GM23248 (cell line): ENCODE measurements around the gene LRIG3. TPM values are rescaled to one million over a fixed set of nuclear protein-coding genes. Genes with fewer than 3 reads are reported as not detected.

Experiments
- DNase-seq: peaks from one replicate; pipeline ENCODE4 v3.0.0-alpha.2; 2015
- H2AFZ ChIP-seq: fragments of 200-600 bp; sonication (generic); 2 replicates; pipeline ENCODE4 v1.6.1; 2016; ENCODE audit warnings: antibody characterized with exemption
- H3F3A ChIP-seq: fragments of 200-600 bp; sonication (generic); 2 replicates; pipeline ENCODE4 v1.6.1; 2016; ENCODE audit warnings: mild to moderate bottlenecking, antibody characterized with exemption, mixed run types; ENCODE audit not compliant: insufficient read depth
- H3K27ac ChIP-seq: fragments of 200-600 bp; sonication (generic); 2 replicates; pipeline ENCODE4 v1.5.1; 2016; ENCODE audit warnings: mild to moderate bottlenecking
- H3K27me3 ChIP-seq: fragments of 200-600 bp; sonication (generic); replicated peaks from 2 replicates; pipeline ENCODE4 v1.6.1; 2016; ENCODE audit warnings: mild to moderate bottlenecking; ENCODE audit not compliant: insufficient read depth
- H3K36me3 ChIP-seq: fragments of 200-600 bp; sonication (generic); 2 replicates; pipeline ENCODE4 v1.6.1; 2016; ENCODE audit warnings: low read depth, mild to moderate bottlenecking
- H3K4me1 ChIP-seq: fragments of 200-600 bp; sonication (generic); 2 replicates; pipeline ENCODE4 v1.6.1; 2016; ENCODE audit warnings: mild to moderate bottlenecking; ENCODE audit not compliant: insufficient read depth
- H3K4me2 ChIP-seq: fragments of 200-600 bp; sonication (generic); one replicate; pipeline ENCODE4 v1.6.1; 2016; ENCODE audit warnings: mild to moderate bottlenecking; ENCODE audit not compliant: unreplicated experiment
- H3K4me3 ChIP-seq: fragments of 200-600 bp; sonication (generic); 2 replicates; pipeline ENCODE4 v1.5.1; 2016; ENCODE audit warnings: mild to moderate bottlenecking
- H3K79me2 ChIP-seq: fragments of 200-600 bp; sonication (generic); 2 replicates; pipeline ENCODE4 v1.6.1; 2016; ENCODE audit warnings: mild to moderate bottlenecking; ENCODE audit not compliant: insufficient read depth
- H3K9ac ChIP-seq: fragments of 200-600 bp; sonication (generic); 2 replicates; pipeline ENCODE4 v1.6.1; 2016; ENCODE audit warnings: mild to moderate bottlenecking
- H3K9me2 ChIP-seq: fragments of 200-600 bp; sonication (generic); 2 replicates; pipeline ENCODE4 v1.6.1; 2016; ENCODE audit warnings: mixed run types, mild to moderate bottlenecking, moderate library complexity; ENCODE audit not compliant: insufficient read depth
- H3K9me3 ChIP-seq: fragments of 200-600 bp; sonication (generic); one replicate; pipeline ENCODE4 v1.6.1; 2017; ENCODE audit warnings: low read depth
- H4K20me1 ChIP-seq: fragments of 200-600 bp; sonication (generic); 2 replicates; pipeline ENCODE4 v1.6.0; 2016; ENCODE audit not compliant: insufficient read depth
- EZH2 ChIP-seq: fragments of 200-600 bp; sonication (generic); IDR thresholded peaks from 2 replicates; pipeline ENCODE4 v1.6.1; 2018; ENCODE audit warnings: antibody characterized with exemption, mild to moderate bottlenecking; ENCODE audit not compliant: insufficient read depth, poor library complexity, severe bottlenecking
- EZH2phosphoT487 ChIP-seq: fragments of 200-600 bp; sonication (generic); IDR thresholded peaks from 2 replicates; pipeline ENCODE4 v1.6.1; 2018; ENCODE audit warnings: antibody characterized with exemption, moderate library complexity, mild to moderate bottlenecking, low read depth; ENCODE audit not compliant: insufficient read depth
- WGBS, 2 experiments: methylation state at CpG; one replicate each; pipeline ENCODE4 v1.1.6; 2015 to 2017; ENCODE audit warnings: low lambda C conversion rate in 2 of 2, low coverage in 1 of 2; ENCODE audit errors: missing lambda C conversion rate in 2 of 2; 5-methylcytosine and 5-hydroxymethylcytosine counted together
- in situ Hi-C: fragments of 300-500 bp; cut with MboI; formaldehyde crosslinking; loops from 2 replicates; pipeline ENCODE4 v1.15.0; 2020
- polyA plus RNA-seq: library from polyadenylated mRNA; unstranded; fragments of >200 nt; fragmentation: Nextera tagmentation; extraction: Ambion mirVana; gene quantifications from 2 replicates; pipeline ENCODE4 v1.2.1, GENCODE V29; 2016
- total RNA-seq: library from RNA; depleted of rRNA; stranded (reverse); fragments of >200 nt; shearing (Covaris generic); gene quantifications from 2 replicates; pipeline ENCODE4 v1.2.3, GENCODE V29; 2014

LRIG3 gene
- total and polyA plus RNA-seq, 2 experiments from 2014 or later, result 9.2 to 29.3 TPM

- Histone ChIP-seq H2AFZ (no peak overlapping the region), H3K9me3 (no peaks in the 10 kb centered on the region), H4K20me1 (no peaks in the 10 kb centered on the region), H3K4me1 (peaks cover 31% of the 10 kb centered on the region), H3K4me3 (no peak overlapping the region), H3K79me2 (no peaks in the 10 kb centered on the region), H3F3A (peaks cover 24% of the 10 kb centered on the region), H3K27me3 (no peaks in the 10 kb centered on the region), H3K4me2 (no peak overlapping the region), H3K36me3 (peaks cover 70% of the 10 kb centered on the region), H3K9ac (no peak overlapping the region), H3K9me2 (no peaks in the 10 kb centered on the region), H3K27ac (no peak overlapping the region)
- DNase-seq, result peak; percentile 6
- in situ Hi-C loops, result no loop called here
- TF ChIP-seq EZH2phosphoT487, result no peak
- 50% methylated on average over 5 of the region's 5 CpGs for WGBS, 2 experiments
Observed at GRCh38 chr12:58873496-58873895, 46.8 kb downstream of the LRIG3 start.

- TF ChIP-seq EZH2phosphoT487, result no peak
- H3K9me3 ChIP-seq, result no peaks in the 10 kb centered on the region
- H3K27ac ChIP-seq, result peak overlapping the region; percentile 7; the same call in 1 of the 2 replicates
- no peaks in the 10 kb centered on the region for H3K27me3 ChIP-seq
- H3K4me3 ChIP-seq, result peak overlapping the region; percentile 73
- peaks cover 23% of the 10 kb centered on the region for H3K4me1 ChIP-seq
- H3K9ac ChIP-seq, result peak overlapping the region; percentile 75
- peak overlapping the region; percentile 76 for H2AFZ ChIP-seq
- WGBS, 2 experiments, result 5 to 8% methylated on average over 5 of the region's 5 CpGs
- H3K4me2 ChIP-seq, result peak overlapping the region; percentile 98
- 0 out of 2 replicates have a peak, but pooled peaks cover 4% of the 10 kb centered on the region for H3F3A ChIP-seq
- H4K20me1 ChIP-seq, result no peaks in the 10 kb centered on the region
- in situ Hi-C loops, result no loop called here
- peak; percentile 74 for DNase-seq
- peaks cover 80% of the 10 kb centered on the region for H3K36me3 ChIP-seq
- no peaks in the 10 kb centered on the region for H3K9me2 ChIP-seq
- H3K79me2 ChIP-seq, result no peaks in the 10 kb centered on the region
Observed at GRCh38 chr12:58871556-58871955, 48.7 kb downstream of the LRIG3 start.

GRCh38 chr12:58870595-58870994 lies 49.7 kb downstream of the LRIG3 start:
- 15 to 23% methylated on average over 4 of the region's 4 CpGs for WGBS, 2 experiments
- Histone ChIP-seq H3K4me1 (peaks cover 20% of the 10 kb centered on the region), H3K4me3 (peak overlapping the region; percentile 3), H3K9me3 (no peaks in the 10 kb centered on the region), H3K9me2 (no peaks in the 10 kb centered on the region), H3K9ac (peak overlapping the region; percentile 24; the same call in 1 of the 2 replicates), H3F3A (no peaks in the 10 kb centered on the region), H3K36me3 (peaks cover 80% of the 10 kb centered on the region), H3K27me3 (no peaks in the 10 kb centered on the region), H4K20me1 (no peaks in the 10 kb centered on the region), H3K4me2 (peak overlapping the region; percentile 98), H2AFZ (peak overlapping the region; percentile 55), H3K27ac (no peak overlapping the region), H3K79me2 (no peaks in the 10 kb centered on the region)
- no peak for TF ChIP-seq EZH2phosphoT487
- TF ChIP-seq EZH2, result no peak
- in situ Hi-C loops, result no loop called here
- peak; percentile 32 for DNase-seq

GRCh38 chr12:58860788-58861240 lies 59.5 kb downstream of the LRIG3 start:
- H4K20me1 ChIP-seq, result no peaks in the 10 kb centered on the region
- H3K4me2 ChIP-seq, result no peak overlapping the region
- H3K36me3 ChIP-seq, result peaks cover 6% of the 10 kb centered on the region; the same call in 1 of the 2 replicates
- no peaks in the 10 kb centered on the region for H3K9me2 ChIP-seq
- H3K9me3 ChIP-seq, result no peaks in the 10 kb centered on the region
- H3K4me3 ChIP-seq, result no peak overlapping the region
- H3K4me1 ChIP-seq, result peaks cover 8% of the 10 kb centered on the region; the same call in 1 of the 2 replicates
- no peak overlapping the region for H3K27ac ChIP-seq
- H3F3A ChIP-seq, result no peaks in the 10 kb centered on the region
- no peak for TF ChIP-seq EZH2
- no peak for TF ChIP-seq EZH2phosphoT487
- no peak overlapping the region for H2AFZ ChIP-seq
- H3K9ac ChIP-seq, result no peak overlapping the region
- no peaks in the 10 kb centered on the region for H3K27me3 ChIP-seq
- DNase-seq, result no peak
- 69 to 73% methylated on average over 4 of the region's 4 CpGs for WGBS, 2 experiments
- no peaks in the 10 kb centered on the region for H3K79me2 ChIP-seq
- in situ Hi-C loops, result no loop called here
